Hepatocyte (in vitro differentiated cells): ENCODE measurements around the gene MUC16.

Experiments used
- CTCF ChIP-seq: fragments of 200-600 bp; sonication (generic); IDR thresholded peaks from 2 replicates; pipeline ENCODE4 v1.5.1; 2016; ENCODE audit warnings: antibody characterized with exemption, mild to moderate bottlenecking; ENCODE audit not compliant: poor library complexity
- EZH2 ChIP-seq: fragments of 200-600 bp; sonication (generic); IDR thresholded peaks from 2 replicates; pipeline ENCODE4 v1.6.1; 2016; ENCODE audit warnings: antibody characterized with exemption, mild to moderate bottlenecking, borderline replicate concordance
- EZH2phosphoT487 ChIP-seq: fragments of 200-600 bp; sonication (generic); IDR thresholded peaks from one replicate; pipeline ENCODE4 v1.6.1; 2018; ENCODE audit warnings: antibody characterized with exemption, mild to moderate bottlenecking, low read depth, moderate library complexity; ENCODE audit not compliant: unreplicated experiment, severe bottlenecking

GRCh38 chr19:9058905-9059667, 48.9 kb upstream of the MUC16 start:
- TF ChIP-seq CTCF (no peak), EZH2phosphoT487 (no peak), EZH2 (no peak)
